Natural killer cell (primary cell): Measurements from ENCODE around the gene NUDT5. TPM values are rescaled to one million over a fixed set of nuclear protein-coding genes. Genes with fewer than 3 reads are reported as not detected.

Experiments
- ATAC-seq, 3 donors: fragments of 150-1000 bp in 2 of 3; fragments of 200-7000 bp in 1 of 3; cut with Tn5 transposase; 1 replicate in 1 of 3; 2 replicates in 2 of 3; pipeline ENCODE4 v1.10.0; 2021; ENCODE audit warnings: mild to moderate bottlenecking in 2 of 3, moderate library complexity in 2 of 3
- DNase-seq, 2 donors: peaks; one replicate each; pipeline versions ENCODE4 v3.0.0 to v3.0.0-alpha.2; 2013 to 2021; ENCODE audit warnings: mixed read lengths in 1 of 2
- H3K27ac ChIP-seq: one replicate; pipeline ENCODE4 v1.5.1; 2013; ENCODE audit warnings: mild to moderate bottlenecking, low read length
- H3K27me3 ChIP-seq: one replicate; pipeline ENCODE4 v1.6.1; 2013; ENCODE audit warnings: low read length; ENCODE audit not compliant: control insufficient read depth, insufficient read depth
- H3K36me3 ChIP-seq: one replicate; pipeline ENCODE4 v1.6.1; 2013; ENCODE audit warnings: low read length; ENCODE audit not compliant: control insufficient read depth, insufficient read depth
- H3K4me1 ChIP-seq: one replicate; pipeline ENCODE4 v1.6.1; 2013; ENCODE audit warnings: low read length; ENCODE audit not compliant: control insufficient read depth, insufficient read depth
- H3K4me3 ChIP-seq: one replicate; pipeline ENCODE4 v1.5.1; 2013; ENCODE audit warnings: low read length
- H3K9me3 ChIP-seq: one replicate; pipeline ENCODE4 v1.6.1; 2013; ENCODE audit warnings: low read length; ENCODE audit not compliant: control insufficient read depth, insufficient read depth
- H3K27ac Mint-ChIP-seq, 2 donors: one replicate each; pipeline ENCODE4 v1.8.0; 2022; ENCODE audit warnings: mild to moderate bottlenecking in 2 of 2, mixed read lengths in 2 of 2, moderate library complexity in 1 of 2
- H3K27me3 Mint-ChIP-seq, 2 donors: one replicate each; pipeline ENCODE4 v1.8.0; 2022; ENCODE audit warnings: low read depth in 2 of 2, mixed read lengths in 2 of 2
- H3K36me3 Mint-ChIP-seq: one replicate; pipeline ENCODE4 v1.8.0; 2022; ENCODE audit warnings: mixed read lengths
- H3K4me1 Mint-ChIP-seq, 2 donors: one replicate each; pipeline ENCODE4 v1.8.0; 2022; ENCODE audit warnings: mixed read lengths in 2 of 2
- H3K4me3 Mint-ChIP-seq: one replicate; pipeline ENCODE4 v1.8.0; 2022; ENCODE audit warnings: mild to moderate bottlenecking, moderate library complexity, mixed read lengths
- H3K9me3 Mint-ChIP-seq, 2 donors: one replicate each; pipeline ENCODE4 v1.8.0; 2022; ENCODE audit warnings: mixed read lengths in 2 of 2
- WGBS: methylation state at CpG from one replicate; pipeline ENCODE4 v1.1.7; 2013; ENCODE audit warnings: missing lambda C conversion rate; ENCODE audit not compliant: insufficient coverage; 5-methylcytosine and 5-hydroxymethylcytosine counted together
- intact Hi-C: fragments of 100-400 bp; cut with micrococcal nuclease; formaldehyde crosslinking; loops from one replicate; pipeline ENCODE4 v1.14.2; 2022
- total RNA-seq, 4 donors: library from RNA; stranded (reverse); fragments of 120-200 nt in 1 of 4; gene quantifications; one replicate each; pipeline versions ENCODE4 v1.2.3 to v1.2.4, GENCODE V29; 2013 to 2022
- TF ChIP-seq, protein P1 (sequence below): fragments of 200-600 bp; IDR thresholded peaks from one replicate; pipeline ENCODE4 v1.8.0; 2022; ENCODE audit warnings: antibody characterized with exemption

The NUDT5 gene
- total RNA-seq, 3 donors from 2014 or later (not counting 1 experiment from before 2014, with no cell fraction given): 25.7 to 39.1 (median 29.4) TPM

DNA sequence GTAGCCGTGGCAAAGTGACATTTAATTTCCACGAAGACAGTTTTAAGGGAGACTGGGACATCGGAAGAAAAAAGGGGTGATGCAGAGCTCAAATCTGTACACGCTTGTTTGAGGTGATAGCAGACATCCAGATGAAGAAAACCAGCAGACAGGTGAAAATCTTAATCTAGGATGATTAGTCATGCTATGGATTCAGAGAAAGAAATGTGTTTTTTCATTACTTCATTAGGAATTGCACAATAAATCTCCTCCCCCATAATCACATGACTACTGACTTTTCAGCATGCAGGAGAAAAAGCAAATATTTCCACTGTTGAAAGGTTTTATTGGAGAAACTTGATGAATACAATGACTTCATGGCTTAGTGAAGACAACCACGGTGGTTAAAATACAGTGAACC lies 2.5 kb downstream of the NUDT5 start:
- Histone ChIP-seq H3K27me3 (no peaks in the 10 kb centered on the region), H3K27ac (no peak overlapping the region), H3K9me3 (no peaks in the 10 kb centered on the region), H3K4me3 (no peak overlapping the region), H3K36me3 (peaks cover 3% of the 10 kb centered on the region), H3K4me1 (peaks cover 20% of the 10 kb centered on the region)
- TF ChIP-seq, protein P1, sequence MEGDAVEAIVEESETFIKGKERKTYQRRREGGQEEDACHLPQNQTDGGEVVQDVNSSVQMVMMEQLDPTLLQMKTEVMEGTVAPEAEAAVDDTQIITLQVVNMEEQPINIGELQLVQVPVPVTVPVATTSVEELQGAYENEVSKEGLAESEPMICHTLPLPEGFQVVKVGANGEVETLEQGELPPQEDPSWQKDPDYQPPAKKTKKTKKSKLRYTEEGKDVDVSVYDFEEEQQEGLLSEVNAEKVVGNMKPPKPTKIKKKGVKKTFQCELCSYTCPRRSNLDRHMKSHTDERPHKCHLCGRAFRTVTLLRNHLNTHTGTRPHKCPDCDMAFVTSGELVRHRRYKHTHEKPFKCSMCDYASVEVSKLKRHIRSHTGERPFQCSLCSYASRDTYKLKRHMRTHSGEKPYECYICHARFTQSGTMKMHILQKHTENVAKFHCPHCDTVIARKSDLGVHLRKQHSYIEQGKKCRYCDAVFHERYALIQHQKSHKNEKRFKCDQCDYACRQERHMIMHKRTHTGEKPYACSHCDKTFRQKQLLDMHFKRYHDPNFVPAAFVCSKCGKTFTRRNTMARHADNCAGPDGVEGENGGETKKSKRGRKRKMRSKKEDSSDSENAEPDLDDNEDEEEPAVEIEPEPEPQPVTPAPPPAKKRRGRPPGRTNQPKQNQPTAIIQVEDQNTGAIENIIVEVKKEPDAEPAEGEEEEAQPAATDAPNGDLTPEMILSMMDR: no peak
- Mint-ChIP-seq H3K9me3 (no peaks in the 10 kb centered on the region), H3K27ac (peak overlapping the region in 1 of 2 donors; percentile 56), H3K4me3 (peak overlapping the region; percentile 48), H3K4me1 (peaks cover 44 to 50% of the 10 kb centered on the region in 2 donors), H3K36me3 (no peaks in the 10 kb centered on the region), H3K27me3 (no peaks in the 10 kb centered on the region)
- ATAC-seq (no peak), DNase-seq (no peak)
- WGBS: 95% methylated on average over 5 of the region's 5 CpGs
- intact Hi-C loops: loop anchor here (10.0 kb wide), 1 partner anchor 912 kb away; the partner anchor contains the start of gene OPTN

DNA sequence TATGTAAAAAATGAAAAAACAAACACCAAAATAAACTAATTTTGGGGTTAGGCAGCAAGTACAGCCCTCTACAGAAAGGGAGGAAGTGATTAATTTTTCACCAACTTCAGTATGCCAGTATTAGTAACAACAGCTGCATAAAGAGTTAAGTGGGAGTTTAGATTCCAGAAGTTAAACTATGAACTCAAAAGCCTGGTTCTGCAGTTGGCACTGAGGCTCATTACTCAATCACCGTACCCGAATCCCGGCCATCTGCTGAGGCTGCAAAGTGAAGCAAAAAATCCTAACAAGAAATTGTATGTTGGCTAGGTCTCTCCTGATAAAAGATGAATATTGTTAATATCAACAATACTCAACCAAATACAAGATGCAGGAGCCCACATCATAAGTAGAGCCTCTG lies 4.0 kb downstream of the NUDT5 start:
- no peak overlapping the region for H3K4me3 ChIP-seq
- intact Hi-C loops: loop anchor here (10.0 kb wide), 1 partner anchor 913 kb away; the partner anchor contains the start of gene OPTN
- TF ChIP-seq, protein P1: no peak
- ATAC-seq: no peak
- Mint-ChIP-seq H3K27ac (no peak overlapping the region), H3K27me3 (no peaks in the 10 kb centered on the region), H3K36me3 (no peaks in the 10 kb centered on the region), H3K4me3 (peak overlapping the region; percentile 10), H3K9me3 (no peaks in the 10 kb centered on the region), H3K4me1 (peaks cover 41 to 57% of the 10 kb centered on the region in 2 donors)
- no peak overlapping the region for H3K27ac ChIP-seq
- no peak for DNase-seq
- H3K27me3 ChIP-seq: no peaks in the 10 kb centered on the region
- 73% methylated on average over 3 of the region's 3 CpGs for WGBS
- H3K9me3 ChIP-seq: no peaks in the 10 kb centered on the region
- peaks cover 14% of the 10 kb centered on the region for H3K4me1 ChIP-seq
- peaks cover 8% of the 10 kb centered on the region for H3K36me3 ChIP-seq

DNA sequence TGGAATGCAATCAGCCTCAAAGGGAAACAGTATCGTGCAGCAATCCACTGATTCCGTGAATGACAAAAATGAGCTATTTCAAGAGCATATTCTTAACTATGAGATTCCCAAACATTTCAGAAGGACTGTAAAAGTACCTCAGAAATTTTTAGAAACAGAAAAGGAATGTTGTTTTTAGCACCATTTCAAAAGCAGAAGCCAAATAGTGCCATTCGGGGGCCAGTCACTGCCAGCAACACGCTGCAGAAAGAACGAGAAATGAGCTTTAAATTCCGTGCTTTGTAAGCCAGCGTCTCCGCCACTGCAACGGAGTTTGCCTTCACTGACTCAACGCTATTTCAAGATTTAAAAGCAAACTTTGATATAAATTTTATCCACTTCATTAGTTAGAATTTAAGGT lies 6.3 kb downstream of the NUDT5 start:
- H3K4me3 Mint-ChIP-seq: no peak overlapping the region
- no peaks in the 10 kb centered on the region for H3K27me3 ChIP-seq
- H3K4me1 Mint-ChIP-seq: peaks cover 18 to 34% of the 10 kb centered on the region in 2 donors
- no peaks in the 10 kb centered on the region for H3K9me3 ChIP-seq
- no peaks in the 10 kb centered on the region for H3K27me3 Mint-ChIP-seq
- H3K4me1 ChIP-seq: peaks cover 5% of the 10 kb centered on the region
- intact Hi-C loops: no loop called here
- H3K36me3 ChIP-seq: peaks cover 21% of the 10 kb centered on the region
- no peak overlapping the region for H3K4me3 ChIP-seq
- no peaks in the 10 kb centered on the region for H3K36me3 Mint-ChIP-seq
- H3K27ac Mint-ChIP-seq: no peak overlapping the region
- H3K9me3 Mint-ChIP-seq: no peaks in the 10 kb centered on the region
- H3K27ac ChIP-seq: no peak overlapping the region
- TF ChIP-seq, protein P1: no peak
- DNase-seq (no peak), ATAC-seq (no peak)
- 91% methylated on average over 9 of the region's 10 CpGs for WGBS

DNA sequence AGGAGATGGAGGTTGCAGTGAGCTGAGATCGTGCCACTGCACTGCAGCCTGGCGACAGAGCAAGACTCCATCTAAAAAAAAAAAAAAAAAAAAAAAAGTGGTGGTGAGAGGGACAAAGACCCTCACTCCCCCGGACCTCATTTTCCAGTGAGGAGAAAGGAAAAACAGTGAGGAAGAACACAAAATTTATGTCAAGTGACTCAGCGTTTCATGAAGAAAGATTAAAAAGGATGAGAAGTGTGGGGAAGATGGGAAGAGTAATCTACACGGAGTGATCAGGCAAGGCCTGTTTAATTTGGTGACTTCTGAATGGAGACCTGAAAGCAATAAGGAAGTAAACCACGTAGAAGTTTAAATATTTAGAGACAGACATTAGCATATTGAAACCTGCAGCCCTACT lies 7.0 kb downstream of the NUDT5 start:
- no peak for DNase-seq
- H3K27ac ChIP-seq: no peak overlapping the region
- no peak for ATAC-seq
- H3K27me3 ChIP-seq: no peaks in the 10 kb centered on the region
- TF ChIP-seq, protein P1: no peak
- H3K4me3 ChIP-seq: no peak overlapping the region
- peaks cover 24% of the 10 kb centered on the region for H3K36me3 ChIP-seq
- H3K27me3 Mint-ChIP-seq: no peaks in the 10 kb centered on the region
- H3K4me3 Mint-ChIP-seq: no peak overlapping the region
- H3K36me3 Mint-ChIP-seq: no peaks in the 10 kb centered on the region
- H3K27ac Mint-ChIP-seq: no peak overlapping the region
- H3K4me1 Mint-ChIP-seq: peaks cover 13 to 28% of the 10 kb centered on the region in 2 donors
- intact Hi-C loops: no loop called here
- H3K9me3 Mint-ChIP-seq: no peaks in the 10 kb centered on the region
- H3K9me3 ChIP-seq: no peaks in the 10 kb centered on the region
- H3K4me1 ChIP-seq: peaks cover under 1% of the 10 kb centered on the region
- 84% methylated on average over 4 of the region's 6 CpGs for WGBS
